D341Med (cell line): ENCODE measurements around the gene CNKSR1.

Experiments
- DNase-seq: peaks from one replicate; pipeline ENCODE4 v3.0.0; 2012; ENCODE audit warnings: low spot score

The CNKSR1 gene, protein sequence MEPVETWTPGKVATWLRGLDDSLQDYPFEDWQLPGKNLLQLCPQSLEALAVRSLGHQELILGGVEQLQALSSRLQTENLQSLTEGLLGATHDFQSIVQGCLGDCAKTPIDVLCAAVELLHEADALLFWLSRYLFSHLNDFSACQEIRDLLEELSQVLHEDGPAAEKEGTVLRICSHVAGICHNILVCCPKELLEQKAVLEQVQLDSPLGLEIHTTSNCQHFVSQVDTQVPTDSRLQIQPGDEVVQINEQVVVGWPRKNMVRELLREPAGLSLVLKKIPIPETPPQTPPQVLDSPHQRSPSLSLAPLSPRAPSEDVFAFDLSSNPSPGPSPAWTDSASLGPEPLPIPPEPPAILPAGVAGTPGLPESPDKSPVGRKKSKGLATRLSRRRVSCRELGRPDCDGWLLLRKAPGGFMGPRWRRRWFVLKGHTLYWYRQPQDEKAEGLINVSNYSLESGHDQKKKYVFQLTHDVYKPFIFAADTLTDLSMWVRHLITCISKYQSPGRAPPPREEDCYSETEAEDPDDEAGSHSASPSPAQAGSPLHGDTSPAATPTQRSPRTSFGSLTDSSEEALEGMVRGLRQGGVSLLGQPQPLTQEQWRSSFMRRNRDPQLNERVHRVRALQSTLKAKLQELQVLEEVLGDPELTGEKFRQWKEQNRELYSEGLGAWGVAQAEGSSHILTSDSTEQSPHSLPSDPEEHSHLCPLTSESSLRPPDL

DNA sequence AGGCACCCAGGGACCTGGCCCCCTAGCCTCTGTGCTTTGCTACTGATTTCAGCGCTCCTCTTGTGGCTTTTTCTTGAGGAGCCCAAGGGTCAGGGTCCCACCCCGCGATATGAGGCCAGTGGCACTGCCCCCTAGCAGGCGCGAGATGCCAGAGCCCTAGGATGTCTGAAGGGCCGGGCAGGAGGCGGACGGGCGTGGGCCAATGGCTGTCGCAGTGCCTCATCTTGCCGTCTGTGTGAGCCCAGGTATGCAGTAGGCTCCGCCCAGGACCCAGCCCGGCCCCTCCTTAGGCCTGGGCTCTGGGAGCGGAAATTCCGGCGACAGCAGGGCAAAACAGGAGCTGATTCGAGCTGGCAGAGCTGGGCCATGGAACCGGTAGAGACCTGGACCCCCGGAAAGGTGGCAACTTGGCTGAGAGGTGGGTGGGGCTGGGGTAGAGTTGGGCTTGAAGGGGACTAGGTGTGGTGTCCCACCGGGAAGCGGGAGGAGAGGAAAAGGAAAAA lies at the start of gene CNKSR1:
CNKSR1 (plus strand) TSS at position 310 of the 503 bp plus-strand sequence; CDS start at position 367, 57 bp downstream.
- no peak for DNase-seq

DNA sequence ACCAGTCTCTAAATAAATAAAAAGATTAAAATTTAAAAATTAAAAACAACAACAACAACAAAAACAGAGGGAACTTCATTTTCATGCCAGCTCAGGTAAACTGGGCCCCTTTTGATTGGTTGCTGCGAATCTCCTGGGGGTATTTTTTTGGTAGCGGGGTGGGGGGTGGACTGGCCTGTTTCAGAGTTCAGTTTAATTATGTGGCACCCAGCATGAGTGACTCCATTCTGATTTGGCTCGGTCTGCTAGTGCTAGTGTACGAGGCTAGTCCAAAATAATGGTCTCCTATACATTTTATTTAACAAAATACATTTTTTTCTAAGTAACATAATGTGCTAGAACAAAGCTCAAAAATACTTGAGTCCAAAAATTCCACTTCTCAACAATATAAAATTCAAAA lies 47.5 kb upstream of the CNKSR1 start:
- DNase-seq = no peak

DNA sequence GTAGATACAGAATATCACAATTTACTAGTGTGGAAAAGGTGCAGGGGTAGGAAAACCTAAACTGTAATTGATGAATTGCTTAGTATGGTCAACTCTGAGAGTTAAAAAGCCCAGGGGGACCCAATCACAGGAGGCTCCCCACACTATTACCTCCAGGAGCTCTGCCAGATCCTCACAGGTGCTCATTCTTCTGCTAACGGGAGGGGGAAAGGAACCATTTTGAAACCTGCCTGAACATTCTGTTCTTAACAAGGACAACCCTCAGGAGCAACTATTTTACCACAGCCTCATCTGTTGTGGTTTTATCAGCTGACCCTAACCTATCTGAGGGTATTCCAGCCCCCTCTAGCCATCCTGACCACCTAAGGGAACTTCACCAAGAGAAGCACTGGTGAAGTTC lies 46.6 kb upstream of the CNKSR1 start:
- no peak for DNase-seq

DNA sequence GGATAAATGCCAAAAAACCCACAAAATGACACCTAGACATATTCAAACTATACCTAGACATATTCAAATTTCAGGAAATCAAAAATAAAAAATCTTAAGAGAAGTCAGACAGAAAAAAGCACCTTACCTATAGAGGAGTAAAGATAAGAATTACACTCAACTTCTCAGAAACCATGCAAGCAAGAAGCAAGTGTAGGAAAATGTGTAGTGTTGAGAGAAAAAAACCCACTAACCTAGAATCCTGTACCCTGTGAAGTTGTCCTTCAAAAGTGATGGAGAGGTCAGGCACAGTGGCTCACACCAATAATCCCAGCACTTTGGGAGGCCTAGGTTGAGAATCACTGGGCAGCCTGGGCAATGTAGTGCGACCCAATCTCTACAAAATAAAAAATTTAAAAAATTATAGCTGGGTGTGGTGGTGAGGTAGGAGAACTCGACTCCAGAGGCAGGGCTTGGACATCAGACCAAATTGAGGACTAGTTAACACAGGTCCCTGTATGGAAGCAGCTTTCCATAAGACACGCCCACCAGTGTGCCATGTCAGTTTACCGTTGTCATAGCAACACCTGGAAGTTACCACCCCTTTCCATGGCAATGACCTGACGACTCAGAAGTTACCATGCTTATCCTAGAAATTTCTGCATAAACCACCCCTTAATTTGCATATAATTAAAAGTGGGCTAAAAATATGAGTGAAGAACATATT lies 45.0 kb upstream of the CNKSR1 start:
- no peak for DNase-seq

DNA sequence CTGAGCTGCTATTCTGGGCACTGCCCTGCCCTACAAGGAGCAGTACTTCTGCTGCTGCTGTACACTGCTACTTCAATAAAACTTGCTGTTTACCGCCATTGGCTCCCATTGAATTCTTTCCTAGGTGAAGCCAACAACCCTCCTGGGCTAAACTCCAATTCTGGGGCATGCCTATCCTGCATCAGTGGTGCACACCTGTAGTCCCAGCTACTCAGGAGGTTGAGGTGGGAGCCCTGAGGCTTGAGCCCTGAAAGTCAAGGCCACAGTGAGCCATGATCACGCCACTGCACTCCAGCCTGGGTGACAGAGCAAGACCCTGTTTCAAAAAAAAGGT lies 44.5 kb upstream of the CNKSR1 start:
- no peak for DNase-seq

DNA sequence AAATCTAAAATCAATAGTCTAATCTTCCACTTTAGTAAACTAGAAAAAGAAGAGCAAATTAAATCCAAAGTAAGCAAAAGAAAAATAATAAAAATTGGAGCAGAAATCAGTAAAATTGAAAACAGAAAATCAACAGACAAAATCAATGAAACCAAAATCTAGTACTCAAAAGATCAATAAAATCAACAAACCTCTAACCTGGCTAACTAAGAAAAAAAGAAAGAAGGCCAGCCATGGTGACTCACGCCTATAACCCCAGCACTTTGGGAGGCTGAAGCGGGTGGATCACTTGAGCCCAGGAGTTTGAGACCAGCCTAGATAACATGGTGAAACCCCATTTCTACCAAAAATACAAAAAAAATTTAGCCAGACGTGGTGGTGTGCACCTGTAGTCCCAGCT lies 42.8 kb upstream of the CNKSR1 start:
- no peak for DNase-seq

DNA sequence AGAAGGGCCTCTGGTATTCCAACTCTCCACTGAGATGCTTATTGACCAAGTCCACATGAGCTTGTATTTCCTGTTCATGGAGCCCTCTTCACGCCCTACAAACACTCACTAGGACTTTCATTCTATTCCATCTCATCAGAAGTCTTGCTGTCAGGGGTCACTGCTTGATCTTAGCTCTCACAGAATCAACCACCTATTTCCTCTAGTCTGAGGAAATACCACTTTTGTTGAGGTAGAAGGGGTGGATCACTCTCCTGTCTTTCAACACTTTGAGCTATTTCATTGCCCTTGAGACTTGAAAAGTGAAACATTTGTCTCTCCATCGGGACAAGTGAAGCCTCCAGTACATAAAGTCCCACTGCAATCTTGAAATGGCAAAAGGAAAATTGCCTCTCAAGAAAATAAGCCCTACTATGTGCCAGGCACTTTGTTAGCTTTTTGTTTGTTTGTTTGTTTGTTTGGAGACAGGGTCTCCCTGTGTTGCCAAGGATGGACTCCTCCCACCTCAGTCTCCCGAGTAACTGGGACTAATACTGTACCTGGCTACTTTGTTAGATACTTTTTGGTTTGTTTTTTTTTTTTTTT lies 38.2 kb upstream of the CNKSR1 start:
- no peak for DNase-seq

DNA sequence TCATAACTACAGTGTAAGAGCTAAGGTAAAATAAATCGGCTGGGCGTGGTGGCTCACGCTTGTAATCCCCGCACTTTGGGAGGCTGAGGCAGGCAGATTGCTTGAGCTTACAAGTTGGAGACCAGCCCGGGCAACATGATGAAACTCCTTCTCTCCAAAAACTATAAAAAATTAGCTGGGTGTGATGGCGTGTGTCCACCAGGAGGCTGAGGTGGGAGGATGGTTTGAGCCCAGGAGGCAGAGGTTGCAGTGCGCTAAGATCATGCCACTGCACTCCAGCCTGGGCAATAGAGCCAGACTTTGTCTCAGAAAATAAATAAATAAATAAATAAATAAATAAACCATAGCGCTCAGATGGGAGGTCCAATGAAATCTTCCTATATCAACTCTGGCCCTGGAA lies 35.1 kb upstream of the CNKSR1 start:
- DNase-seq = no peak

DNA sequence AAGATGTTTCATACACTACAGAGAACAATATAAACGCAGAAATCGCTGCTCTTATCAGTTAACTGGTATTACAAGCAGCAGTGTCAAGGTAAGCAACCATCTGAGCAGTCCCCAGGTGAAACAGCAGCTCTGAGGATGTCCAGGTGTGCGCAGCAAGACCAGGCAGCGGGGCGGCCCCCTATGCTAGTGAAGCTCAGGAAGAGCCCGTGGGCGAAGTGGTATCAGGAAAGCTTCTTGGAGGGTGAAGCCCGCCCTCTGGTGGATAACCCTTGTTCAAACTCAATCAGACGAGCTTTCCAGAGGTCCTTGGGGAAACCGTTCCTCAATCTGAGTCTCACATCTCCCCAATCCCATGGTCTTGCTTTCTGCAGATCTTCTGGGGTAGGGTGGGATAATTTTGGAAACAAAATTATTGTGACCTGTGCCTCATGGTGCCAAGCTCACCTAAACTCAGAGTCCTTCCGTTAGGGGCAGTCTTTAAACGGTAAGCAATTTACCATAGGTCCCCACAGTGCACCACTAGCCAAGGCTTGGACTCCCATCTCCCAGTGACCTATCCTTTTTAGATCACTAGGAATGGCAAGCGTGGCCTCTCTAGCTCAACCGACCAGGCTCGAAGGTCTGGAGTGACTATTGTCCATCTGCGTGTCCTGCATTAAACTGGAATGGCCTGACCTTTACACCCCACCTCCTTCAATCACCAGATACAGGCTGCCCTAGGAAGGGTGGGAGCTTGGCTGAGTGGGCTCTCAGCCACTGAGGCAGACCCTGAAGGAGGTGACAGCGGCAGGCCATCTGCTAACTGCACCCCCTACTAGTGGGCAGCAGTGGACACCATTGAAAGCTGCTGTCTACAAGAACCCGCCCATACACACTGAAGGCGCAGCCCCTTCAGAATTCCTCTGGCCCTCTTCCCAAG lies 32.0 kb upstream of the CNKSR1 start:
- peak; percentile 83 for DNase-seq

DNA sequence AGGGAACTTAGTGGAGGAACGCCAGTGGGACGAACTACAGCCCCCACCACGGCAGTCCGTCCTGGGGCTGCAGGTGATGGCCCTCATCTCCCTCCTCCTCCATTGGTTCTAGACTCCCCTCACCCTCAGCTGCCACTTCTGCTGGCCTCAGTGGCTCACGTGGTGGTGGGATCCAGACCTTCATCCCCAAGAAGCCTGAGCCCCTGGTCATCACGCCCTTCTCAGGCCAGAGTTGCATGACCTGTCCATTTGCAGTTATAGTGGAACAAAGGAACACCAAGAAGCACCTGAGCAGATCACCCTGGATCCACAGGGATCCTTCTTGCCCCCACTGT lies 31.4 kb upstream of the CNKSR1 start:
- DNase-seq = no peak

DNA sequence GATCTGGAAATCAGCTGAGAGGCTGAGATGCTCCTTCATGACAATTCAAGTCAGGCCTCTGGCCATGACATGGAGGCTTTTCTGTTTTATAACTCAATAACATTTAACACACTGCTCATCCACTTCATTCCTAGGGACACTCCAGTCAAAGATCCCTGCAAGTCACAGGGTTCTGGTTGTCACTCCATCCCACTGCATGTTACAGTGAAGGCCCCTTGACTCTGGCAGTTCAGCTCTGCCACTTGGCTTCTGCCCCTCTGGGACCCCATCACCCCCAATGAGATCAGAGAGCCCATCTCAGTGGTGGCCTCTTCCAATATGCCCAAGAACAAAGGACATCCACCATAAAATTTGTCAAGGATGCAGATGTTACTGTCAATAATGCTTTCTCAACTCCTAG lies 28.4 kb upstream of the CNKSR1 start:
- DNase-seq = no peak

DNA sequence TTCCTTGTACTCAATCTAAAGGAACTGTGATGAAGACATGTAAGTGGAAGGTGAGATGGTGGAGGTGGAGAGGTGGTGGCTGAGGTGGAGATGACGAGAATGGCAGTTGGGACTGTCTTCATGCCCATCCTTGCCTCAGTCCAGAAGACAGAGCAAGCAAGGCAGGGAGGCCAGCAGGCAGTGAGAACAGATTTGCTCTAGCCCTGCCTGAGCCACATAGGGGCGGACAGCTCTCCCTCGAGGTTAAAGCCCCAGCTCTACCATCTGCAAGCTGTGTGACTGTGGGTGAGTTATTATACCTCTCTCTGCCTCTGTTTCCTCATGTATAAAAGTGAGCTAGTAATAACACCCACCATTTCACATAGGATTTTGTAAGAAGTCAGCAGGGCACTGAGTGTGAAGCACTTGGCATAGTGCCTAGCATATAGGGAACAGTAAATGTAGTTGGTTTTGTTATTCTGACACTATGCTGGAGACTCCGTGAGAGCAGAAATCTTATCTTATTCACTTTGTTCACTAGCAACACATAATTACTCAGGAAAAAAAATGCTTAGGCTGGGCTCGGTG lies 23.2 kb upstream of the CNKSR1 start:
- no peak for DNase-seq

DNA sequence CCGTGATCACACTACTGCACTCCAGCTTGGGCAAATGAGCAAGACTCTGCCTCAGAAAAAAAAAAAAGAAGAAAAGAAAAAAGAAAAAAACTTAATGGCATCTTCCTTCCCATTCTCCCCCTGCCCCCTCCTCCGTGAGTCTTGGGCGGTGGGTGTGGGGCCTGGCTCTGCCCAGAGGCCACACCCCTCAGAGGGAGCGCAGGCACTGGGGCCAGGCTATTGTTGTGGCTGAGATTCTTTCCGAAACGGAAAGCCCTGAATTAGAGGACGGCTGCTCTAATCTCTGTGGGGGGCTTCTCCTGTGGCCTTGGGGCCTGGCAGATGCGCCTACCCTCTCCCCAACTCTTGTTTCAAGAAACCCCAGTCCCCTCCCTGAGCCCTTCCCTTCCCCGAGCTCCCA lies 22.5 kb upstream of the CNKSR1 start:
- no peak for DNase-seq

DNA sequence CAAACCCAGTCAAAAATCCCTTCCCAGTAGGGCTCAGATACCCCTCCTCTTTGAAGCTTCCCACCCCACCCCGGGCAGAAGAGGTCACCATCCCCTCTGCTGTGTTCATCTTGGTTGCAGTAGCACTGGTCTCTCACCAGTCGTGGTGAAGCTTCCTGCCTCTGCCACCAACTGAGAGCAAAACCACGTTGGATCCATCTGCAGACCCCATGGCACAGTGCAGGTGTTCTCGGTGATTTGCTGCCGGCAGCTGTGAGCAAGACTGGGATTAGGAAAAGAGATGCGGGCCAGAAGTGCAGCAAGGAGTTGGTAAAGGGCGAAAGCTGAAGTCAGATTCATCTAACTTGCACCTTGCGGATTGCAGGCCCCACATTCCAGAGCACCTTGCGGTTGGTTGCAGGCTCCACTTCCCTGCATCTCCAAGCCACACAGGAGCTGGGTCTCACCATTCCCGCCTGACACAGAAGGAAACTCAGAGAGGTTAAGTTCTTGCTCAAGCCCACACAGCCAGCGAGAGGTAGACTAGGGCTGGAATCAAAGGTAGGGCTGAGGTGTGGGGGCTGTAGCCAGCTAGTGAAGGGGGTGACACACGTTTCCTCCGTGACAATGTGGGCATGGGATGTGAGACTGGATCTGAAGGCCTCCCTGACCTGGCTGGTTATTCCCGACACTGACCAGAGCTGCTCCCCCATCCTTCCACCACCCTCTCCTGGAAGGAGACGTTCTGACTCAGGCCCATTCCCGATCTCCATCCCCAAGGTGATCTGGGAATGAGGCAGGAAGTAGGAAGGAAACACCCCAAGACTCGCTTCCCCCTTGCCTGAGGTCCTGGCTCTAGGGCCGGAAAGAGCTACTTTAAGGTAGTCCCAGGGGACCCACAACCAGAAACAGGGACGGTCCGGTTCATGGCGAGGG lies 21.7 kb upstream of the CNKSR1 start:
- no peak for DNase-seq

DNA sequence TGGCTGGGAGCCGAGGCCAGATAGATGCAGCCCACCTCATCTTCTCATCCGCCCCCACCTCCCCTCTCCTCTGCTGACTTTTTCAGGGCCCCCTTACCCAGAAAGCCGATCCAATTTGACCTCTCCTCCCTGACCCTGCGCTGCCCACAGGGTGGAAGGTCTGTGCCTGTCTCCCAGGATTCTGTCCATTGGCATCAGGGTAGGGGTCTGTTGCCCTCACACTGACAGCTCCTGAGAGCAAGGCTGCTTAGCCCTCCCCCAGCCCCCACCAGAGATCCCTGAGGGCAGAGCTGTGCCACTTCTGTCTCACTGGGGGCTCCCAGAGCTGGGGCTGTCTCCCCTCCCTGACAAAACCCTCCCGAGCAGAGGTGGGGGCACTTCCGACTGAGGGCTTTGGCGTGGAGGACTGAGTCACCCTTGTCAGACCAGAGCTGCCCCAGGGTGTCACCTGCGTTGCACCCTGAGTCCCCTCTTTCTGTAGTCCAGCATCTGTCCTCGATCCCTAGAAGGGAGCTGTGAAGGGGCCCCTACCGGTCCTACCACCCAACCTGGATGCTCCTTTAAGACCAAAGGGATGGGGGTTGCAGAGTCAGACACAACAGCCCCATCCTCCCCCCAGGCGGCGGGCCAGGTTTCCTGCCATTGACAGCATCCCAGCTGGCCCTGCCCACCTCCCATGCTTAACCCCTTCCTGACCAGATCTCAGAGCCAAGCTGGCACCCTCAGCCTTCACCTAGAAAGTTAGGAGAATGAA lies 20.8 kb upstream of the CNKSR1 start:
- DNase-seq = no peak

DNA sequence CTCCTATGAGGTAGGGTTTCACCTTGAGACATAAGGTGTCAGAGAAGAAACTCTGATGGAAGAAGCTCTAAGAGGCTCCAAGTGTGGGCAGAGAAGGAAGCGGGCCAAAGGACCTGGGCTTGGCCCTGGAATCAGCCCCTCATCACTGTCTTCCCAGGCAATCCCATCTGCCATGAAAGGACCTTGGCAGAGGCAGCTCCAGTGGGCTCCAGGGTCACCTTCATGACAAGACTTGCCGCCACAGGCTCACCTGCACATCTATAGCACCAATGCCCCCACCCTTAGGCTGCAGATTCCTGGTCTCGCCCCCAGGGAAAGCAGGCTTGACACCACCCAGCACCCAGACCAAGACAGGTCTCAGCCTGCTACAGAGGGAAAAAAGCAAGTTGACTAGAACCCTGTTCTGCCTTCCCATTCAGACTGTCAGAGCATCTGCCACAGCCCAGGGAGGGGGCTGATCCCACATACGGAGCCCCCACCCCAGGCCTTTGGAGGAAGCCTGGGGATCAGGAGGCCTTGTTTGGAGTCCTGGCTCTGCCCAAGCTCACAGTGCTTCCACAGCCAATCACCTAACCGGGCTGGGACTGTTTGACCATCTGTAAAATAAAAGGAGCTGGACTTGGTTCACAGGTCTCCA lies 18.9 kb upstream of the CNKSR1 start:
- DNase-seq = no peak

DNA sequence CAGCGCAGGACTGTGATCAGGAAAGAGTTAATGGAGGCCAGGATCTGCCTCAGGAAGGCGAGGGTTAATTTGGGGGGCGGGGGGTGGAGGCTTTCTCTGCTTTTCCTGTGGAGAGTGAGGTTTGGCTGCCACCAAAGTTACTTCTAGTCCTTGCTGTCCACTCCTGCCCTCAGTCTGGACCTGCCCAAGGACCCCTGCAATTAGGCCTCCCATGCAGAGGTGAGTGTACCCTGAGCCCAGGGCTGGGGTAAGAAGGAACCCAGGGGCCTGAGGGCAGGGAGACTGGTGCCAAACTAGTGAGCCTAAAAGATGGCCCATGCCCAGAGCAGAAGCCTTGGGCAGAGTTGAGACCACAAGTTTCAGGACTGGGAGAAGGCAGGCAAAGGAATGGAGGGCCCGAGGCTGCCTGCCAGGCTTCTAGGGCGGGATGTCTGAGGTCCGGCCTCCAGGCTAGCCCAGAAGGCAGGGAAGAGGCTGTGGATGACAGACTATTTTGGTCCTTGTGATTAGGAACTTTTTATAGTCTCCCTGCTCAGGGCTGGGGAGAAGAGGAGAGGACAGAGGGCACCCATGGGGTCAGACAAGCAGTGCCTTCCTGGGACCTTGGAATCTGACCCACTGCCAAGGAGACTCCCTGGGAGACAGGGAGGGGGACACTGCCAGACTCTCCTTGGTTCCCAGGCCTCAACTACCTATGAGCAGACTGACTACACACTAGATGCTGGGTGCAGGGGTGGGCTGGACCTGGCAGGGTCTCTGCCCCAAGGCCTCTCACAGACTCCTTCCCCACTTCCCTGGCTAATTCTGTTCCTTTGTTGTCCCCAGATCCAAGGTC lies 18.2 kb upstream of the CNKSR1 start, which contains the start of gene FAM110D:
FAM110D (plus strand) TSS at position 172 of the 835 bp plus-strand sequence. CDS start 2,213 bp downstream, outside the sequence.
- no peak for DNase-seq

DNA sequence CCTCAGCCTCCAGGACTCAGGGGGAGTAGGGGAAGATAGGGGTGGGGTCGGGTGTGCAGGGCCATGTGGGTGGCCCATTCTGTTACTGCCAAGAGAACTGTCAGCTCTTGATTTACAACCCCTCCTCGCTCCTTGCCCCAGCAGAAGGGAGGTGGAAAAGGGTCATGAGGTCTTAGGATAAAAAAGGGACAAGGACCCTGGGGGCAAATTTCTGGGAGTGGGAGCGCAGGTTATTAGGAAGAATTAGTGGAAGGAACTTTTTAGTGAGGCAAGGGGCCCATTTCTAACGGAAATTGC lies 17.6 kb upstream of the CNKSR1 start:
- no peak for DNase-seq
